GM19324 (cell line): ENCODE data around the gene HOXB13.

Experiments used
- ATAC-seq: cut with Tn5 transposase; IDR thresholded peaks from one replicate; pipeline ENCODE4 v1.9.1; 2021; ENCODE audit warnings: mild to moderate bottlenecking, moderate library complexity; ENCODE audit not compliant: unreplicated experiment, low FRiP score

HOXB13 gene

DNA sequence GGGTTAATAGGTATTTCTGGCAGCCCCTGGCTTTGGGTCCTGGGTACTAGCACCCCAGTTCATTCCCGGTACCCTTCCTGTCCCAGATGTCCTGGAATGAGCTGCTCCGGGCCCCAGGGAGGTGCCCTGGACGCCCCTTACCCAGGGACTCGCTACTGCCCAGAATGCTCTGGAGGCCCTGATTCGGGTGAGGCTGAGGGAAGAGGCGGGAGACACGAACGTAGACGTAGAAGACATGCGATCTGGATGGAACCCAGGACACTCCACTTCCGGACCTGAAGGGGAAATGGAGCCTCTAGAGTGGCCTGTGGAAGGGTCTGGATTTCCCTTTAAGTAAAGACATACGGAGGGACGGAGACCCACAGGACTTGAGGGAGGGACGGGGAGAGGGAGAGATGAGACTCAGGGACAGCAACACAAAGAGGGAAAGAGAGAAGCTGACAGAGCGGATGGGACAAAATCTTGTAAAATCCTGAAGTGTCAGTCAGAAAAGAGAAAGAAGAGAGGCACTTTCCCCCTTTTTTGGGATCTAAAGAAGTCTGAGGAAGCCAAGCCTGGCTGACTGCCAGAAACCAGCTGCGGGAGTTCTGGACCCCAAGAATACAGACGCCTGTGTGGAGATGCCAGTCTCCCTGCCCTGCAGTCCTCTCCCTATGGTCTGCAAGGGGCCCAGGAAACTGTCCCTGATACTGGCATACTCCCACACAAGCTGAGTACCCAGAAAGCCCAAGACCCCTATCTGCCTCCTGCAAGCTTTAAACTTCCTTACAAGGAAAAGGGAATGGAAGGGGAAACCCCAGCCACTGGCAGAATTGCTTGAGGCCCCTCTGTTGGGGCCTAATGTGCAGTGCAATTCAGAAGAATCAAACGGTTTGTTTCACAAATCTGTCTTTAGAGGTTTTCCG lies 1.0 kb upstream of the HOXB13 start:
- no peak for ATAC-seq

GRCh38 chr17:48727415-48728175 lies 955 bp downstream of the HOXB13 start:
- ATAC-seq: no peak

GRCh38 chr17:48726916-48727286 lies 1.6 kb downstream of the HOXB13 start:
- no peak for ATAC-seq

GRCh38 chr17:48726114-48726915 lies 2.2 kb downstream of the HOXB13 start:
- ATAC-seq: no peak

DNA sequence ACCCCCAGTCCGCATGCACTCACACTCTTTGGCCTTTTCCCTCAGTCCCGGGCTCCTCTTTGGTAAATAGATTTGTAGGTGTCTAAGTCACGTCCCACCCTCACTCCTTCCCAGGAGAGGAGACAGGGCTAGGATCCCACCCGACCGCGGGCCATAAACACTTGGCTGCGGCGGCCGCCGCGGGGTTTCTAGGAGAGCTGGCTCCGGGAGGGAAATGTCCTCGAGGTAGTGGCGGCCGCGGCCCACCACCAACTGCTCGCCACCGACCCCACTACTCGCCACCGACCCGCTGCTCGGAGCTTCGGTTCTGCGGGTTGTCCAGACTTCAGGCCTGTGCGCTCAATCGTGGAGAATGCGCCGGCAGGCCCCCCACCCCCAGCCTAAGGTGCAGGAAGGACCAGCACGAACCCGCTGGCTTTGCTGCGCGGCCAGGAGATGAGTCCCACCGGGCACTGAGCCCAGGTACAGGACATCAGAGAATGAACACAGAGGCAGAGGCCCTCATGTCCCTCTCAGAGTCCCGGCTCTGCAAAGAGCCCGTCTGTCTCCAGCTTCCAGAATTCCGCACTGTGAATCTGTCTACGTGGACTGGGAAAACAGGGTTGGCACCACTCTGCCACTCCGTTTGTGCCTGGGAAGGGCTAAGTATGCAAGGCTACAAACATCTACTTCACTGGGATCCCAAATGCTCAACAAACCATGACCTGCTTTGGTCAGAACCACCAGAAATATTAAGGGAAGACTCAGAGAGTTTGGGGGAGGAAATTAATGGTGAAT lies 3.1 kb downstream of the HOXB13 start:
- no peak for ATAC-seq

DNA sequence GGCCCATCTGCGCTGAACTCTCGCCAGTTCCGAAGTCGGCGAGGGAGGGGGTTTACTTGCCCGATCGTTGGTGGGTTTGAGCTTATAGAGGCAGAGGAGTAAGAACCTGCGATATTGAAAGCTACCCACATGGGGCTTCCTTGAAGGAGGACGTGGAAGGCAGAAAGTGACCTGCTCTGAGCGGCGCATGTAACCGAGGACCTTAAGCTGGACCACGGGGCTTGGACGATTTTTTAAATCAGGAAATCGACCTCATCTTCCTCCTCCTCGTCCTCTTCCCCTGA lies 3.6 kb downstream of the HOXB13 start:
- no peak for ATAC-seq

DNA sequence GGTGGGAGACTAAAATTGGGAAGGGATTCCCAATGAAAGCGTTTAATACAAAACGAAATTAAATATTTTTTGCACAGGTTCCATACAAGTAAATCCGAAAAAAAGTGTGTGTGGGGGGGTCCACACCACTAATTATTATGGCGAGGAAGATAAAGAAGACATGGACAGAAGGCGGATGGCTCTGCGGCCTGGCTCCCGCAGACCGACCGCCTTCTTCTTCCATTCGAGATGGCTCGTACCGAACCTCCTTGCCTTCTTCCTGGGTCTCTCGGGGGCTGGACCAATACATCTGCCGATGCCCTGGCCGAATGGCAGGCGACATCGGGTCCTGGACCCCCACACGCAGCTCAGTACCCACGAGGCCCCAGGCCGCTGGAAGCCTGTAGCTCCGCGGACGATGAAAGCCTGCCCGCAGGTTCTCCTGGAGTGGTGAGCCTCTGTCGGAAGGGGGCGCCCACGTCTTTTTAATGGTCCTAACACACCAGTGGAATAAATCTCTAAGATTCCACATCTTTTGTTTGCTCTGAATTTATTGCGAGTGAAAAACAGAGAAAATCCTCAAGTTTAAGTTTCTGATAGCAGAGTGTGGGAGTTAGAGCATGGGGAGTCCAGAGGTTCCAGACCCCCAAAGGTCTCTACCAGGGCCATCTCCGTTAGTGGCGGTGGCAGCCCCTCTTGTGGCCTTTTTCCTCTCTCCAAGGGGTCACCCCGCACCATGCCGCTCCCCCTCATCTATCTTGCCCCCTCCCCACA lies 4.1 kb downstream of the HOXB13 start:
- ATAC-seq: no peak

DNA sequence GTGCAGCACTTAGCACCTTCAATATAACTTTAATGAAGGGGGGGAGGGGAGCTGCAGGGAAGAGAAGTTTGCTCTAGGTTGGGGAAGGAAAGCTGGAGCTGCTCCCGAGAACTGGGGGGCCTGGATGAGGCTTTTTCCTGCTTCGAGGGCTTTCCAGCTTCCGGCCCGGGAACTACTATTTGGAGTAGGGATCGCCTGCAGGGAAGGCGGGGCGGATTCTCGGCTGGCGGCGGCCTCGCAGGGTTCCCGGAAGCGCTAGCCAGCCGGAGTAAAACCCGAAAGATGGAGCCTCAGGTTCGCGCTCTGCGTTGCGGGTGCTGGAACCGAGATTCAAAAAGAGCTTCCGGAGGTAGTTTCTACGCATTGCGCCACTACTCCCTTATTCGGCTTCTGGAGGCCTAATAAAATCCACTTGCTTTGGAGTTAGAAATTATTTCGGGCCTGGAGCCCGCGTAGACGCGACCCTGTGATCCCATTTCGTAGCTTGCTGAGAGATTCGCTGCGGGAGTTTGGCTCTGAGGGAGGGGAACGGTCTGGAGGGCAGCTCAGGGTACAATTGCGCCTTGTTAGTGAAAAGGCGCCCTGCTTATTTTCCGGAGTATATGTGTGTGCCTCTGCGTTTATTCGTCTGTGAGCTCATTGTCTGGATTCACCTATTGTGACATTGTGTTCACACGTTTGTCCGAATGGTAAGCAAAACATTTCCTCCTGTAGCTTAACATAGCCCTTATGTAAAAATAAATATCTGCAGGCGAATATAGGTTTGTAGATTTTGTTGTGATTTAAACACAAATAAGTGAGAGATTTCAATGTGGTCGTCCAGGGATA lies 4.9 kb downstream of the HOXB13 start:
- ATAC-seq: no peak

- no peak for ATAC-seq
Measured at GRCh38 chr17:48722915-48723422, 5.6 kb downstream of the HOXB13 start, which contains the start of gene PRAC2. TSS of gene PRAC2 (plus strand) at chr17:48723185. CDS start at chr17:48724411, 1,226 bp downstream.

- no peak for ATAC-seq
Measured at GRCh38 chr17:48722201-48722907, 6.2 kb downstream of the HOXB13 start, which contains the start of gene PRAC1. TSS of gene PRAC1 (minus strand) at chr17:48722518. CDS start at chr17:48722392, 126 bp downstream.

DNA sequence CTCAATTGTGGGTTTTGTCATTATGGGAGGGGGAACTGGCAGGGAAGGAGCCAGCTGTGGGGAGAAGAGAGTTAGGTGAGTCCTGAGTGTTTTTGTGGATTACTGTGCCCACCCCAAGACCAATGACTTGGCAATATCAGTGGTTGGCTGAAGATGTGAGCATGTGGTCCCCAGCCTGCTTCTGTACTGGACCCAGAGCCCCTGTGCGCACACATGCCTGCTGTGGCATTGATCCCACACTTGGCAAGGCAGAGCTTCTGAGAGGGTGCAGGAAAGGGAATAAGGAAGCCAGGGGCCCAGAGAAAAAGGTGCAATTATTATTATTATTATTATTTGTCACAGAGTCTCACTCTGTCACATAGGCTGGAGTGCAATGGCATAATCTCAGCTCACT lies 7.5 kb downstream of the HOXB13 start:
- ATAC-seq: no peak

GRCh38 chr17:48720266-48721008 lies 8.1 kb downstream of the HOXB13 start:
- ATAC-seq: no peak

DNA sequence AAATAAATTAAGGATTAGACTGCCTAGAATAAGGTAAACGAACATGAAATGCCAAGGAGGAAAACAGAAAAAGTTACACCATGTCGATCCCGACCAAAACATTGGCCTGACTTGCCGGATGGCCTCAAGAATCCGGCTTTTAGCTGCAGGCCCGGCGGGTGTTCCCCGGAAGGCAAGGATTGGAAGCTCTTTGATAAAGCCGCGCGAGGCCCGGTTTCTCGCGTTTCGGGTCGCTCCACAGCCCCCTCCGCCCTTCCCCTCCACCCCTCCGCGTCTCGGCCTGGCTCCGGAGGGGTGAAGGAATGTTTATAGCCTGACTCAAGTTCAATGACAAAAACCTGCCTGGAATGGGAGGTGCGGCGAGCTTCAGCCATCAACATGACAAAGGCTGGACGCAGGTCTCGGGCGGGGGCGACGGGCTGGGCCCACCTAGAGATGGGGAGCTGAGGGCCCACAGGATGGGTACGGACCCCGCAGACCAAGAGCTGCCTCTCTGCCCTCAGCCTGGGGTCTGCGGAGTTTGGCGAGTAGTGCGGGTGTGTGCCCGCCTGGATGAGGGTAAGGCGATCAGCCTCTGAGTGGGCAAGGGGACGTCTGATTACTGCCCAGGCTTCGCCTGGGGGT lies 8.8 kb downstream of the HOXB13 start:
- no peak for ATAC-seq

DNA sequence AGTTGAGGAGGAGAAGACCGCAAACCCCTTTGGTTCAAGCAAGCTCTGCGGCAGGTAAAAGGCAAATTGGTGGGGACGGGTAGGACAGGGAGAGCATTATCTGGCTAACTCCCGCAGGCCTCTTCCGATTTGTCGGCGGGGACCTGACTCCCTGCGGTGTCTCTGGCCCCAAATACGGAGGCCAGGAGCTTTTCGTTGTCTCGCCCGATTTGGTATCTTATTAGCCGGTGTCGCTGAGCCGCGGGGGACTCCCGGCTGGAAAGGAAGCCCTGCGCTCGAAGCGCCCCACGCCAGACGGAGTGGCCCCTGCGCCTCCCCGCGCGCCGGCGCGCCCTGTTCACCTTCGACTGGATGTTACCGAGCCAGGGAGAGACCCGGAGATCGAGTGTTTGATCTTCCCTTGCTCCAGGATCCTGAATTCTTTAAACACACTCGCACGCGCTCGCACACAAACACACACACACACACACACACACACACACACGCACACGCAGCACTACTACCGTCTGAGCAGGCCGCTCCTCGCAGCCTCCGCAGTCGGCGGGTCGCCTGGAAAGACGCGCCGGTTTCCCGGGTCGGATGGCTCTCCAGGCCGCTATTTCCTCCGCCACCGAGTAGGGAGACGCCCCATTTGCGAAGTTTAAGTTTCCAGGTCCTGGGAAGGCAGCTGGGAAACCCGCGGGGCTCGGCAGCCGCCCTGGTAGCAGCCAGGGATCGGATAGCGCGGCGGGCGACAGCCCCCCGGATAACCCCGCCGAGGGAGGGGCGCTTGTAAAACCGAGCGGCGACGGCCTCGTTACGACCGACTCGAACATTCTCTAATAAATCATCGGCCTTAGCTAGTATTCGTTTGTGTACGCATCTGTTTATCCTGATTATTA lies 9.5 kb downstream of the HOXB13 start:
- ATAC-seq: no peak

DNA sequence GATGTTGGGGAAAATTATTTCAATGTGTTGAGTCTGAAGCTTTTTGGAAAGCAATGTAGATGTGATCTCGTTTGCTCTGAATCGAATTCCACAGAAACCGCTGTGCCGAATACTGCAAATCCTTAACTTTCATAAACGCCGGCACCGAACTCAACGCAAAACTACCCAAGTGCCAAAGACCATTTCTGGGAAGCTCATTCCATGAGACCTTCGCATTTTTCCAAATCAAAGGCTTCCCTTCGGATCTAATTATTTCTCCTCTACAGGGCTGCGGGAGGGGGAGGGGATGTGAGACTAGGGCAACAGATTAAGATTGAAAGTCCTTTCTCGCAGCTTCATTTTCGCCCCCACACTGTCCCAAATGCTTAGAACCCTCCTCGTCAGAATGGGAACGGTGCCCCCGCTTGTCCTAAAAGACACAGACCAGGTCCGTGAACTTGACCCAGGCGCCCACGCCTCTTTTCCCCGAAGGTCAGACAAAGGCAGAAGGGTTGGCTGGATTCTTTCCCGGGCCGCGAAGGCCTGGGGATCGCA lies 10.3 kb downstream of the HOXB13 start:
- ATAC-seq: no peak
